Measurements from ENCODE around the gene JAK3. TPM values are rescaled to one million over a fixed set of nuclear protein-coding genes. Genes with fewer than 3 reads are reported as not detected.

The JAK3 gene
- polyA plus RNA-seq, 3 donors: 13.8 to 44.6 (median 34.0) TPM

DNA sequence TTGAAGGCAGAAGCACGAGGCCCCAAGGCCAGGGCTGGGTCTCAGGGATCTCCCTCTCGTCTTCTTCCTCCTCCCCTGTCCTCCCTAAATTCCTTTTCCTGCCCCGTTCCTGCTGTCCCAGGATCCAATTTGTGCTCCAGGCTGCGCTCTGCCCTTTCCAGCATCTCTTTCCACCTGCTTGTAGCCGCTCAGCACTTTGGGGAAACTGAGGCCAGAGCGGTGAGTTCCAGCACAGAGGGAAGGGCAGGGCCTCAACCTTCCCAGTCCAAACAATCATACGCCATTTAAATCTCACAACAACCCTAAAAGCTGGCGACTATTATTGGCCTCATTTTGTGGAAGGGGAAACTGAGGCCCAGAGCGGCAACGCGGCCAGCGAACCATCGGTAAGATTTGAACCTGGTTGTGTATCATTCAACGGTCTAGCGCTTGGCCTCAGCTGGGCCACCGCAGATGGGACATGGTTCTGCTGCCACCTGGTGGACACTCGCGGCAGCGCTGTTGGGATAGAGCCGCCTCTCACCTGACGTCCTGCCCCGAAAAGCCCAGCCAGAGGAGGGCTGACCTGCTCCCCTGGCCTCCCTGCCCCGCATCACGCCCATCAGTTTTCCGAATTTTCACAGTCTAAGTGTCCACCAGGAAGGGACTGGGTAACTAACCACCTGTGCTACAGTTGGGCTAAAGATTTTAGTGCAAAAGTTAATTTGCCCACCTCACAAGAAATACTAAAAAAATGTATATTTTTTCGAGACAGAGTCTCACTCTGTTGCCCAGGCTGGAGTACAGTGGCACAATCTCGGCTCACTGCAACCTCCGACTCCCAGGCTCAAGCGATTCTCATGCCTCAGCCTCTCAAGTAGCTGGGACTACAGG is 7.7 kb upstream of the JAK3 start:
- H4K20me1 ChIP-seq (ENCODE audit: insufficient read depth, low read length): peaks cover 8% of the 10 kb centered on the region
- Mint-ChIP-seq H3K4me3 (peak overlapping the region in 1 of 2 donors; percentile 30), H3K9me3 (no peaks in the 10 kb centered on the region), H3K27ac (peak overlapping the region in 1 of 7 donors; percentile 47), H3K27me3 (ENCODE audit: low read depth in 3 of 3) (peaks cover 1 to 9% (median 2%) of the 10 kb centered on the region in 3 donors), H3K4me1 (peaks cover 26% of the 10 kb centered on the region), H3K36me3 (peaks cover 0 to 1% of the 10 kb centered on the region in 2 donors)
- no peak overlapping the region for H3K4me3 ChIP-seq (replicated peaks in 1 of 3; ENCODE audit: low read depth in 2 of 3, low read length in 3 of 3)
- 23% methylated on average over 25 of the region's 29 CpGs for WGBS (ENCODE audit: insufficient coverage)
- TF ChIP-seq, protein P1, sequence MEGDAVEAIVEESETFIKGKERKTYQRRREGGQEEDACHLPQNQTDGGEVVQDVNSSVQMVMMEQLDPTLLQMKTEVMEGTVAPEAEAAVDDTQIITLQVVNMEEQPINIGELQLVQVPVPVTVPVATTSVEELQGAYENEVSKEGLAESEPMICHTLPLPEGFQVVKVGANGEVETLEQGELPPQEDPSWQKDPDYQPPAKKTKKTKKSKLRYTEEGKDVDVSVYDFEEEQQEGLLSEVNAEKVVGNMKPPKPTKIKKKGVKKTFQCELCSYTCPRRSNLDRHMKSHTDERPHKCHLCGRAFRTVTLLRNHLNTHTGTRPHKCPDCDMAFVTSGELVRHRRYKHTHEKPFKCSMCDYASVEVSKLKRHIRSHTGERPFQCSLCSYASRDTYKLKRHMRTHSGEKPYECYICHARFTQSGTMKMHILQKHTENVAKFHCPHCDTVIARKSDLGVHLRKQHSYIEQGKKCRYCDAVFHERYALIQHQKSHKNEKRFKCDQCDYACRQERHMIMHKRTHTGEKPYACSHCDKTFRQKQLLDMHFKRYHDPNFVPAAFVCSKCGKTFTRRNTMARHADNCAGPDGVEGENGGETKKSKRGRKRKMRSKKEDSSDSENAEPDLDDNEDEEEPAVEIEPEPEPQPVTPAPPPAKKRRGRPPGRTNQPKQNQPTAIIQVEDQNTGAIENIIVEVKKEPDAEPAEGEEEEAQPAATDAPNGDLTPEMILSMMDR (IDR thresholded peaks at IDR 0.05): peak; percentile 93
- no peaks in the 10 kb centered on the region for H3K27me3 ChIP-seq (ENCODE audit: control insufficient read depth in 2 of 2, insufficient read depth in 2 of 2, low read length in 2 of 2)
- H3K4me1 ChIP-seq (ENCODE audit: control insufficient read depth in 1 of 2, insufficient read depth in 2 of 2, low read length in 2 of 2): peaks cover 21 to 27% of the 10 kb centered on the region in 2 donors
- H3K36me3 ChIP-seq (replicated peaks in 1 of 2; ENCODE audit: control insufficient read depth in 1 of 2, insufficient read depth in 2 of 2, low read length in 2 of 2): no peaks in the 10 kb centered on the region
- H3K9me3 ChIP-seq (replicated peaks in 1 of 2; ENCODE audit: control insufficient read depth in 1 of 2, insufficient read depth in 1 of 2, low read length in 2 of 2): no peaks in the 10 kb centered on the region
- no peak overlapping the region for H3K4me2 ChIP-seq (replicated peaks; ENCODE audit: extremely low read depth, low read length, poor library complexity, severe bottlenecking)
- peaks cover 9% of the 10 kb centered on the region for H3K79me2 ChIP-seq (ENCODE audit: insufficient read depth, low read length)
- DNase-seq: peak; percentile 75 to 81 (median 78)
- H3K27ac ChIP-seq (ENCODE audit: low read depth in 1 of 2, low read length in 2 of 2): no peak overlapping the region
- intact Hi-C loops (cut with micrococcal nuclease): loop anchor here (1.0 to 10.0 kb wide), 7 partner anchors 77 to 591 kb away; partner anchors contain the start of genes BABAM1 (in 1 of the 2) and USHBP1 (in 1 of the 2)
- no peak overlapping the region for H3K9ac ChIP-seq (ENCODE audit: insufficient read depth, low read length, poor library complexity, severe bottlenecking)
- peak overlapping the region; percentile 11 for H2AFZ ChIP-seq (ENCODE audit: insufficient read depth, low read depth, low read length, poor library complexity, severe bottlenecking)

DNA sequence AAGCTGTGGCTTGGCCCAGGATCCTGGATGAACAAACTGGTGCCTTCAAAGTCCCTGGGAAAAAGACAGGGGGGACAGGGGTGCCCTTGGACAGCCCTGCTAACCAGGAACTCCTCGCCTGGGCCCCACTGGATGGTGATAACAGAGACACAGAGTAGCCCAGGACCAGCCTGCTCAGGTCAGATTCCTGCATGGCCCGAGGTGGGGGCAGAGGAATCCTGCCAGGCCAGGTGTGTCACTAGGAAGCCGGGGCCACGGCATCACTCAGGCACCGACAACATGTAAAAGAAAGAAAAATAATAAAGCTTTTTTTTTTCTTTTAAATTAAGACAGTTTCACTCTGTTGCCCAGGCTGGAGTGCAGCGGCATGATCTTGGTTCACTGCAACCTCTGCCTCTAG is 6.3 kb upstream of the JAK3 start:
- H3K4me1 Mint-ChIP-seq: peaks cover 34% of the 10 kb centered on the region
- no peaks in the 10 kb centered on the region for H3K9me3 Mint-ChIP-seq
- TF ChIP-seq, protein P1 (IDR thresholded peaks at IDR 0.05): no peak
- no peak overlapping the region for H3K4me3 ChIP-seq (replicated peaks in 1 of 3; ENCODE audit: low read depth in 2 of 3, low read length in 3 of 3)
- no peaks in the 10 kb centered on the region for H3K36me3 ChIP-seq (replicated peaks in 1 of 2; ENCODE audit: control insufficient read depth in 1 of 2, insufficient read depth in 2 of 2, low read length in 2 of 2)
- H3K4me3 Mint-ChIP-seq: no peak overlapping the region
- no peak overlapping the region for H3K9ac ChIP-seq (ENCODE audit: insufficient read depth, low read length, poor library complexity, severe bottlenecking)
- no peak overlapping the region for H3K27ac Mint-ChIP-seq
- H4K20me1 ChIP-seq (ENCODE audit: insufficient read depth, low read length): no peaks in the 10 kb centered on the region
- peaks cover 0 to 1% of the 10 kb centered on the region in 2 donors for H3K36me3 Mint-ChIP-seq
- H3K79me2 ChIP-seq (ENCODE audit: insufficient read depth, low read length): no peaks in the 10 kb centered on the region
- 90% methylated on average over 2 of the region's 6 CpGs for WGBS (ENCODE audit: insufficient coverage)
- H3K9me3 ChIP-seq (replicated peaks in 1 of 2; ENCODE audit: control insufficient read depth in 1 of 2, insufficient read depth in 1 of 2, low read length in 2 of 2): no peaks in the 10 kb centered on the region
- no peak overlapping the region for H3K4me2 ChIP-seq (replicated peaks; ENCODE audit: extremely low read depth, low read length, poor library complexity, severe bottlenecking)
- H2AFZ ChIP-seq (ENCODE audit: insufficient read depth, low read depth, low read length, poor library complexity, severe bottlenecking): no peak overlapping the region
- intact Hi-C loops (cut with micrococcal nuclease): loop anchor here in 1 of 2 donors (2.0 to 10.0 kb wide), 2 partner anchors 75 to 589 kb away; partner anchors contain the start of genes BABAM1 and USHBP1
- H3K4me1 ChIP-seq (ENCODE audit: control insufficient read depth in 1 of 2, insufficient read depth in 2 of 2, low read length in 2 of 2): peaks cover 28 to 31% of the 10 kb centered on the region in 2 donors
- H3K27ac ChIP-seq (ENCODE audit: low read depth in 1 of 2, low read length in 2 of 2): no peak overlapping the region
- no peak for DNase-seq
- H3K27me3 Mint-ChIP-seq (ENCODE audit: low read depth in 3 of 3): peaks cover 1 to 9% (median 2%) of the 10 kb centered on the region in 3 donors
- no peaks in the 10 kb centered on the region for H3K27me3 ChIP-seq (ENCODE audit: control insufficient read depth in 2 of 2, insufficient read depth in 2 of 2, low read length in 2 of 2)
